CD14-positive monocyte (primary cell): ENCODE data around the gene GKN1. TPM values are rescaled to one million over a fixed set of nuclear protein-coding genes. Genes with fewer than 3 reads are reported as not detected.

Experiments used
- DNase-seq, 3 donors: peaks; one replicate each; pipeline ENCODE4 v3.0.0-alpha.2; 2011 to 2022
- H2AFZ ChIP-seq: 2 replicates; pipeline ENCODE4 v1.6.0; 2012; ENCODE audit warnings: mild to moderate bottlenecking, low read depth, low read length, inconsistent platforms; ENCODE audit not compliant: insufficient read depth, poor library complexity, severe bottlenecking
- H3K27ac ChIP-seq, 2 donors: 1 replicate in 1 of 2; 2 replicates in 1 of 2; pipeline ENCODE4 v1.5.1; 2012 to 2013; ENCODE audit warnings: low read length in 2 of 2, control low read depth in 1 of 2, inconsistent platforms in 1 of 2, low read depth in 1 of 2, mild to moderate bottlenecking in 1 of 2
- H3K27me3 ChIP-seq, 2 donors: one replicate each; pipeline versions ENCODE4 v1.6.0 to v1.6.1; 2011 to 2013; ENCODE audit warnings: low read length in 2 of 2; ENCODE audit not compliant: control insufficient read depth in 2 of 2, insufficient read depth in 2 of 2
- H3K36me3 ChIP-seq, 2 donors: replicated peaks in 1 of 2; 1 replicate in 1 of 2; 2 replicates in 1 of 2; pipeline versions ENCODE4 v1.5.1 to v1.6.1; 2012 to 2013; ENCODE audit warnings: low read length in 2 of 2, control low read depth in 1 of 2, inconsistent platforms in 1 of 2, mild to moderate bottlenecking in 1 of 2; ENCODE audit not compliant: insufficient read depth in 2 of 2, control insufficient read depth in 1 of 2
- H3K4me1 ChIP-seq, 2 donors: 1 replicate in 1 of 2; 2 replicates in 1 of 2; pipeline versions ENCODE4 v1.5.1 to v1.6.1; 2012 to 2013; ENCODE audit warnings: low read length in 2 of 2, control low read depth in 1 of 2, inconsistent platforms in 1 of 2, mild to moderate bottlenecking in 1 of 2, moderate library complexity in 1 of 2; ENCODE audit not compliant: insufficient read depth in 2 of 2, control insufficient read depth in 1 of 2
- H3K4me2 ChIP-seq: replicated peaks from 2 replicates; pipeline ENCODE3; 2012; ENCODE audit warnings: low read length, moderate library complexity, mild to moderate bottlenecking; ENCODE audit not compliant: poor library complexity, severe bottlenecking; ENCODE audit errors: extremely low read depth
- H3K4me3 ChIP-seq, 3 experiments: fragments of 200-600 bp in 1 of 3; sonication (generic) in 1 of 3; replicated peaks in 1 of 3; 1 replicate in 2 of 3; 2 replicates in 1 of 3; pipeline ENCODE4 v1.5.1; 2011 to 2013; ENCODE audit warnings: low read length in 3 of 3, mild to moderate bottlenecking in 3 of 3, control low read depth in 2 of 3, low read depth in 2 of 3, inconsistent platforms in 1 of 3, moderate library complexity in 1 of 3
- H3K79me2 ChIP-seq: 2 replicates; pipeline ENCODE4 v1.6.0; 2012; ENCODE audit warnings: mild to moderate bottlenecking, control low read depth, inconsistent platforms, low read length, moderate library complexity; ENCODE audit not compliant: insufficient read depth
- H3K9ac ChIP-seq: 2 replicates; pipeline ENCODE4 v1.6.0; 2017; ENCODE audit warnings: low read length, mild to moderate bottlenecking; ENCODE audit not compliant: insufficient read depth, poor library complexity, severe bottlenecking
- H3K9me3 ChIP-seq, 2 donors: replicated peaks in 1 of 2; 1 replicate in 1 of 2; 2 replicates in 1 of 2; pipeline versions ENCODE4 v1.5.1 to v1.6.1; 2012 to 2013; ENCODE audit warnings: low read length in 2 of 2, control low read depth in 1 of 2; ENCODE audit not compliant: control insufficient read depth in 1 of 2, insufficient read depth in 1 of 2
- H4K20me1 ChIP-seq: 2 replicates; pipeline ENCODE4 v1.6.0; 2012; ENCODE audit warnings: mild to moderate bottlenecking, low read length, control low read depth, moderate library complexity; ENCODE audit not compliant: insufficient read depth
- H3K27ac Mint-ChIP-seq, 7 donors: one replicate each; pipeline ENCODE4 v1.8.0; 2020; ENCODE audit warnings: mild to moderate bottlenecking in 7 of 7, mixed read lengths in 7 of 7, moderate library complexity in 6 of 7, inconsistent platforms in 2 of 7
- H3K27me3 Mint-ChIP-seq, 3 donors: one replicate each; pipeline ENCODE4 v1.8.0; 2021 to 2022; ENCODE audit warnings: low read depth in 3 of 3, mild to moderate bottlenecking in 3 of 3, mixed read lengths in 3 of 3, moderate library complexity in 3 of 3, inconsistent platforms in 1 of 3
- H3K36me3 Mint-ChIP-seq, 2 donors: one replicate each; pipeline ENCODE4 v1.8.0; 2020; ENCODE audit warnings: mixed read lengths in 2 of 2, inconsistent platforms in 1 of 2, mild to moderate bottlenecking in 1 of 2
- H3K4me1 Mint-ChIP-seq: one replicate; pipeline ENCODE4 v1.8.0; 2020; ENCODE audit warnings: mild to moderate bottlenecking, mixed read lengths
- H3K4me3 Mint-ChIP-seq, 2 donors: one replicate each; pipeline ENCODE4 v1.8.0; 2020; ENCODE audit warnings: mild to moderate bottlenecking in 2 of 2, mixed read lengths in 2 of 2, moderate library complexity in 1 of 2
- H3K9me3 Mint-ChIP-seq, 7 donors: one replicate each; pipeline ENCODE4 v1.8.0; 2020 to 2022; ENCODE audit warnings: mixed read lengths in 7 of 7, mild to moderate bottlenecking in 6 of 7, moderate library complexity in 6 of 7, inconsistent platforms in 2 of 7
- CTCF ChIP-seq: fragments of 200-600 bp; IDR thresholded peaks from one replicate; pipeline ENCODE4 v1.8.0; 2022; ENCODE audit warnings: antibody characterized with exemption, mild to moderate bottlenecking
- WGBS: methylation state at CpG from one replicate; pipeline ENCODE4 v1.1.5; 2013; ENCODE audit warnings: missing lambda C conversion rate; ENCODE audit not compliant: insufficient coverage; 5-methylcytosine and 5-hydroxymethylcytosine counted together
- intact Hi-C, 2 donors: fragments of 100-400 bp; cut with micrococcal nuclease; formaldehyde crosslinking; loops; one replicate each; pipeline versions ENCODE4 v1.15.0 to v1.15.1; 2023
- polyA plus RNA-seq, 3 donors: library from polyadenylated mRNA; depleted of rRNA in 1 of 3; unstranded in 2 of 3; stranded (reverse) in 1 of 3; fragments of 300-500 nt in 2 of 3; fragments of >200 nt in 1 of 3; fragmentation: Illumina TruSeq in 2 of 3; gene quantifications; 1 replicate in 2 of 3; 2 replicates in 1 of 3; pipeline ENCODE4 v1.2.3, GENCODE V29; 2012 to 2021

The GKN1 gene
- polyA plus RNA-seq, 3 donors: not detected

- WGBS: 100% methylated on average over 4 of the region's 5 CpGs
These were observed 12.6 kb downstream of the GKN1 start for GRCh38 chr2:68987021-68987503.

GRCh38 chr2:68989035-68989434 lies 14.6 kb downstream of the GKN1 start:
- H3K27me3 Mint-ChIP-seq: peaks cover 3 to 7% (median 3%) of the 10 kb centered on the region in 3 donors
- Histone ChIP-seq H3K4me1 (no peaks in the 10 kb centered on the region), H3K79me2 (no peaks in the 10 kb centered on the region), H3K27me3 (no peaks in the 10 kb centered on the region), H3K9ac (no peak overlapping the region), H3K9me3 (no peaks in the 10 kb centered on the region), H3K4me3 (no peak overlapping the region), H2AFZ (no peak overlapping the region), H3K27ac (no peak overlapping the region), H3K4me2 (no peak overlapping the region), H3K36me3 (no peaks in the 10 kb centered on the region), H4K20me1 (no peaks in the 10 kb centered on the region)
- DNase-seq: no peak
- no peak overlapping the region for H3K27ac Mint-ChIP-seq
- TF ChIP-seq CTCF: no peak
- 23% methylated on average over 3 of the region's 5 CpGs for WGBS
- H3K36me3 Mint-ChIP-seq: no peaks in the 10 kb centered on the region
- intact Hi-C loops: no loop called here
- H3K4me3 Mint-ChIP-seq: no peak overlapping the region
- H3K4me1 Mint-ChIP-seq: no peaks in the 10 kb centered on the region
- H3K9me3 Mint-ChIP-seq: no peaks in the 10 kb centered on the region

More at GRCh38 chr2:68987021-68987503, 12.6 kb downstream of the GKN1 start:
- DNase-seq: no peak
- H3K9ac ChIP-seq: no peak overlapping the region
- intact Hi-C loops: no loop called here
- Mint-ChIP-seq H3K27ac (no peak overlapping the region), H3K4me3 (no peak overlapping the region), H3K36me3 (no peaks in the 10 kb centered on the region), H3K27me3 (peaks cover 3 to 7% (median 7%) of the 10 kb centered on the region in 3 donors), H3K9me3 (peaks cover 0 to 4% (median 0%) of the 10 kb centered on the region in 7 donors), H3K4me1 (no peaks in the 10 kb centered on the region)
- H3K9me3 ChIP-seq: no peaks in the 10 kb centered on the region
- no peaks in the 10 kb centered on the region for H3K4me1 ChIP-seq
- no peak overlapping the region for H3K4me3 ChIP-seq
- no peaks in the 10 kb centered on the region for H3K36me3 ChIP-seq
- no peak overlapping the region for H2AFZ ChIP-seq
- no peak overlapping the region for H3K27ac ChIP-seq
- no peak for TF ChIP-seq CTCF
- no peaks in the 10 kb centered on the region for H3K79me2 ChIP-seq
- no peaks in the 10 kb centered on the region for H4K20me1 ChIP-seq
- no peaks in the 10 kb centered on the region for H3K27me3 ChIP-seq
- H3K4me2 ChIP-seq: no peak overlapping the region
